Activated gamma-delta T cell treated with Interleukin-2 at 50 U/mL for 16 hours (primary cell): ENCODE measurements around the gene TMEM98.
"Not testable (repeated sequence)": the region's sequence is repeated elsewhere in the genome, so short reads cannot be mapped to it uniquely, and the experiment has no call there.

Experiments
- DNase-seq: peaks from one replicate; pipeline ENCODE4 v3.0.0-alpha.2; 2020

TMEM98 gene

GRCh38 chr17:32943647-32944191, 15.8 kb downstream of the TMEM98 start:
- DNase-seq, result no peak

- DNase-seq, result no peak
These were observed 16.5 kb downstream of the TMEM98 start for GRCh38 chr17:32944248-32945020.

- no peak for DNase-seq
These were observed 18.6 kb downstream of the TMEM98 start for GRCh38 chr17:32946375-32947135.

- DNase-seq, result no peak
These were observed 19.8 kb downstream of the TMEM98 start for GRCh38 chr17:32947736-32948135.

GRCh38 chr17:32949181-32949580, 21.2 kb downstream of the TMEM98 start:
- no peak for DNase-seq

- not testable (repeated sequence) for DNase-seq
These were observed 24.5 kb downstream of the TMEM98 start for GRCh38 chr17:32952491-32952890.

GRCh38 chr17:32953045-32953444, 25.1 kb downstream of the TMEM98 start:
- no peak for DNase-seq

- no peak for DNase-seq
These were observed 25.9 kb downstream of the TMEM98 start for GRCh38 chr17:32953857-32954256.

- DNase-seq, result no peak
These were observed 26.5 kb downstream of the TMEM98 start for GRCh38 chr17:32954477-32954876.

GRCh38 chr17:32955155-32955554, 27.2 kb downstream of the TMEM98 start:
- DNase-seq, result no peak

- no peak for DNase-seq
These were observed 28.5 kb downstream of the TMEM98 start for GRCh38 chr17:32956240-32956970.

GRCh38 chr17:32958418-32958817, 30.5 kb downstream of the TMEM98 start:
- no peak for DNase-seq

GRCh38 chr17:32960815-32961214, 32.9 kb downstream of the TMEM98 start:
- no peak for DNase-seq

- DNase-seq, result no peak
These were observed 34.4 kb downstream of the TMEM98 start for GRCh38 chr17:32962320-32962711.

GRCh38 chr17:32964541-32964940, 36.6 kb downstream of the TMEM98 start:
- no peak for DNase-seq

GRCh38 chr17:32969231-32969630, 41.3 kb downstream of the TMEM98 start:
- not testable (repeated sequence) for DNase-seq

- no peak for DNase-seq
These were observed 42.3 kb downstream of the TMEM98 start for GRCh38 chr17:32970281-32970680.

- no peak for DNase-seq
These were observed 43.2 kb downstream of the TMEM98 start for GRCh38 chr17:32971171-32971570.

GRCh38 chr17:32976131-32976530, 48.2 kb downstream of the TMEM98 start:
- no peak for DNase-seq

- no peak for DNase-seq
These were observed 48.7 kb downstream of the TMEM98 start for GRCh38 chr17:32976605-32977004.

- DNase-seq, result no peak
These were observed 52.3 kb downstream of the TMEM98 start for GRCh38 chr17:32980230-32980629.

GRCh38 chr17:32981611-32982010, 53.7 kb downstream of the TMEM98 start:
- not testable (repeated sequence) for DNase-seq

GRCh38 chr17:32985050-32985756, 57.2 kb downstream of the TMEM98 start:
- no peak for DNase-seq
